Tibial nerve (tissue), 4 donors: ENCODE results near the gene ASTN2. TPM values are rescaled to one million over a fixed set of nuclear protein-coding genes. Genes with fewer than 3 reads are reported as not detected.

Experiments
- DNase-seq, 2 donors: peaks; one replicate each; pipeline ENCODE4 v3.0.0-alpha.2; 2019; ENCODE audit warnings: low spot score in 2 of 2
- H3K27ac ChIP-seq, 4 donors: fragments of 200-600 bp; sonication (generic) in 3 of 4; one replicate each; pipeline ENCODE4 v1.5.1; 2017 to 2019; ENCODE audit warnings: mild to moderate bottlenecking in 1 of 4
- H3K27me3 ChIP-seq, 2 donors: fragments of 200-600 bp; sonication (generic) in 1 of 2; one replicate each; pipeline versions ENCODE4 v1.5.1 to v1.6.0; 2017 to 2019
- H3K36me3 ChIP-seq, 3 donors: fragments of 200-600 bp; sonication (generic); one replicate each; pipeline ENCODE4 v1.5.1; 2018 to 2019
- H3K4me1 ChIP-seq, 4 donors: fragments of 200-600 bp; sonication (generic) in 3 of 4; one replicate each; pipeline ENCODE4 v1.5.1; 2017 to 2019
- H3K4me3 ChIP-seq, 4 donors: fragments of 200-600 bp; sonication (generic) in 3 of 4; one replicate each; pipeline ENCODE4 v1.5.1; 2017 to 2019; ENCODE audit warnings: mild to moderate bottlenecking in 1 of 4, moderate library complexity in 1 of 4
- H3K9me3 ChIP-seq, 4 donors: fragments of 200-600 bp; sonication (generic) in 3 of 4; one replicate each; pipeline ENCODE4 v1.5.1; 2017 to 2019
- EP300 ChIP-seq, 2 donors: sonication (generic); formaldehyde crosslinking; IDR thresholded peaks; one replicate each; pipeline ENCODE4 v1.6.1; 2017; ENCODE audit warnings: antibody characterized with exemption in 2 of 2, mild to moderate bottlenecking in 1 of 2
- POLR2A ChIP-seq, 2 donors: fragments of 450-650 bp; IDR thresholded peaks; one replicate each; pipeline ENCODE4 v1.6.1; 2017; ENCODE audit warnings: antibody characterized with exemption in 2 of 2, mild to moderate bottlenecking in 2 of 2, moderate library complexity in 2 of 2
- WGBS, 2 donors: methylation state at CpG; one replicate each; pipeline ENCODE4 v1.1.5; 2018; 5-methylcytosine and 5-hydroxymethylcytosine counted together
- total RNA-seq, 4 donors: library from RNA; depleted of rRNA; stranded (reverse); fragments of >200 nt; gene quantifications; one replicate each; pipeline ENCODE4 v1.1.0, GENCODE V29; 2016
- TF ChIP-seq, protein P1 (sequence below), 5 experiments: fragments of 200-600 bp in 3 of 5; fragments of 450-650 bp in 2 of 5; sonication (generic) in 3 of 5; IDR thresholded peaks; one replicate each; pipeline ENCODE4 v1.5.1; 2016 to 2019; ENCODE audit warnings: antibody characterized with exemption in 5 of 5, mild to moderate bottlenecking in 3 of 5, moderate library complexity in 2 of 5

ASTN2 gene
- total RNA-seq, 4 donors from 2014 or later = 9.0 to 14.9 (median 12.3) TPM

DNA sequence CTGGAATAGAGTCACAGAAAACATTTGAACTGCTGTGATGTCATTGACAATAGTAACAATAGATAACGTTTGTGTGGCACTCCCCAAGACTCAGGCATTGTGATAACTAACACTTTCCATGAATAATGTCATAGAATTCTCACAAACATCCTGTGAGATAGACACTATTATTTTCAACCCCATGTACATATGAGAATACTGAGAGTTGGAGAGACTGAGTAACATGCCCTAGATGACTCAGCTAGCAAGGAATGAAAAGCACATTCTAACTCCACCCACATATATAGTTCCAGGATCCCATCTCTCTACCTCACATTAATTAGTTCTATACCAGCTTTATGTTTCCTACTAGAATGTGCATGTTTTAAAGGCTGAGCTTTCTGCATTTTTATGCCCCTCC, 71.4 kb downstream of the ASTN2 start:
- TF ChIP-seq, protein P1, sequence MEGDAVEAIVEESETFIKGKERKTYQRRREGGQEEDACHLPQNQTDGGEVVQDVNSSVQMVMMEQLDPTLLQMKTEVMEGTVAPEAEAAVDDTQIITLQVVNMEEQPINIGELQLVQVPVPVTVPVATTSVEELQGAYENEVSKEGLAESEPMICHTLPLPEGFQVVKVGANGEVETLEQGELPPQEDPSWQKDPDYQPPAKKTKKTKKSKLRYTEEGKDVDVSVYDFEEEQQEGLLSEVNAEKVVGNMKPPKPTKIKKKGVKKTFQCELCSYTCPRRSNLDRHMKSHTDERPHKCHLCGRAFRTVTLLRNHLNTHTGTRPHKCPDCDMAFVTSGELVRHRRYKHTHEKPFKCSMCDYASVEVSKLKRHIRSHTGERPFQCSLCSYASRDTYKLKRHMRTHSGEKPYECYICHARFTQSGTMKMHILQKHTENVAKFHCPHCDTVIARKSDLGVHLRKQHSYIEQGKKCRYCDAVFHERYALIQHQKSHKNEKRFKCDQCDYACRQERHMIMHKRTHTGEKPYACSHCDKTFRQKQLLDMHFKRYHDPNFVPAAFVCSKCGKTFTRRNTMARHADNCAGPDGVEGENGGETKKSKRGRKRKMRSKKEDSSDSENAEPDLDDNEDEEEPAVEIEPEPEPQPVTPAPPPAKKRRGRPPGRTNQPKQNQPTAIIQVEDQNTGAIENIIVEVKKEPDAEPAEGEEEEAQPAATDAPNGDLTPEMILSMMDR (IDR thresholded peaks at IDR 0.05) = no peak
- TF ChIP-seq EP300 (IDR thresholded peaks at IDR 0.05) (no peak), POLR2A (IDR thresholded peaks at IDR 0.05) (no peak)
- WGBS, 2 donors = 28 to 29% methylated on average over 1 of the region's 1 CpG
- Histone ChIP-seq H3K36me3 (no peaks in the 10 kb centered on the region), H3K27ac (no peak overlapping the region), H3K4me3 (no peak overlapping the region), H3K4me1 (no peaks in the 10 kb centered on the region), H3K9me3 (peaks cover 0 to 4% (median 0%) of the 10 kb centered on the region in 4 donors), H3K27me3 (no peaks in the 10 kb centered on the region)
- no peak for DNase-seq

DNA sequence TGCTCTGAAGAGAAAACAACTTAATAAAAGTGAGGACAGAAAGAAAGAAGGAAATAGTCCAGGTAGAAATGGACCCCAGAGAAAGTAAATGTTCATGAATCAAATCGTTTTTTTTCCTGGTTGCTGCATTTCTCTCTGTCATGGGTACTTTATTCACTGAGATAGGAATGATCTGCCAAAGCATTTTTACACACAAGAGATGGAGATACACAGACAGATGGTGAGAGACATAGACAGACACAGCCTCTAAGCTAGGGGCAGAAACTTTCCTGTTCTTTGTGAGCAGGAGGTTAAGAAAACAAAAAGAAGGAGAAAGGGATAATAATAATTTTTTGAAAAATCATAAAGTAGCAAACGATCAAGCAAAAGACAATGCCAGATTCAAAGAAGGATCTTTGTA, 73.7 kb downstream of the ASTN2 start:
- DNase-seq = no peak
- no peaks in the 10 kb centered on the region for H3K27me3 ChIP-seq
- H3K9me3 ChIP-seq = peaks cover 0 to 4% (median 0%) of the 10 kb centered on the region in 4 donors
- no peaks in the 10 kb centered on the region for H3K4me1 ChIP-seq
- H3K36me3 ChIP-seq = no peaks in the 10 kb centered on the region
- H3K27ac ChIP-seq = no peak overlapping the region
- H3K4me3 ChIP-seq = no peak overlapping the region
- TF ChIP-seq, protein P1 (IDR thresholded peaks at IDR 0.05) = no peak
- TF ChIP-seq POLR2A (IDR thresholded peaks at IDR 0.05) (no peak), EP300 (IDR thresholded peaks at IDR 0.05) (no peak)
- WGBS, 2 donors = 34 to 57% methylated on average over 2 of the region's 2 CpGs

DNA sequence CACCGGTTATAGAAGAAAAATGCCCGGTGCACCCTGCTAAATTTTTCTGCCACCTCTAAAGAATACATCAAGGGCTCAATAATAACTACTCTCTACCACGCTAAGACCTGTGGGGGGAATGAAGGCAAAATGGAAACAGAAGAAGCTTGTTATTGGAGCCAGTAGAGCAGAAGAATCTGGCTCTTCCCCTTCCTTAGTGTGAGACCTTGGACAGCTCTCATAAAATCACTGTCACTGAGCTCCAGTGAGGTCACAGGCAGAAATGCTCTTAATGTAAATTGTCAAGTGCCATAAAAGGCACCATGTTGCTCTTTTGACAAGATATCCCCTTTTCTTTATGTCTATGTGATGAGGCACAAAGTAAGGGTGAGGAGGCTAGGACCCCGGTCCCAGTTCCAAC, 74.4 kb downstream of the ASTN2 start:
- Histone ChIP-seq H3K36me3 (no peaks in the 10 kb centered on the region), H3K4me1 (no peaks in the 10 kb centered on the region), H3K27ac (no peak overlapping the region), H3K9me3 (peaks cover 0 to 4% (median 0%) of the 10 kb centered on the region in 4 donors), H3K4me3 (no peak overlapping the region), H3K27me3 (no peaks in the 10 kb centered on the region)
- no peak for DNase-seq
- TF ChIP-seq POLR2A (IDR thresholded peaks at IDR 0.05) (no peak), EP300 (IDR thresholded peaks at IDR 0.05) (no peak)
- TF ChIP-seq, protein P1 (IDR thresholded peaks at IDR 0.05) = no peak
- 90 to 92% methylated on average over 4 of the region's 4 CpGs for WGBS, 2 donors

DNA sequence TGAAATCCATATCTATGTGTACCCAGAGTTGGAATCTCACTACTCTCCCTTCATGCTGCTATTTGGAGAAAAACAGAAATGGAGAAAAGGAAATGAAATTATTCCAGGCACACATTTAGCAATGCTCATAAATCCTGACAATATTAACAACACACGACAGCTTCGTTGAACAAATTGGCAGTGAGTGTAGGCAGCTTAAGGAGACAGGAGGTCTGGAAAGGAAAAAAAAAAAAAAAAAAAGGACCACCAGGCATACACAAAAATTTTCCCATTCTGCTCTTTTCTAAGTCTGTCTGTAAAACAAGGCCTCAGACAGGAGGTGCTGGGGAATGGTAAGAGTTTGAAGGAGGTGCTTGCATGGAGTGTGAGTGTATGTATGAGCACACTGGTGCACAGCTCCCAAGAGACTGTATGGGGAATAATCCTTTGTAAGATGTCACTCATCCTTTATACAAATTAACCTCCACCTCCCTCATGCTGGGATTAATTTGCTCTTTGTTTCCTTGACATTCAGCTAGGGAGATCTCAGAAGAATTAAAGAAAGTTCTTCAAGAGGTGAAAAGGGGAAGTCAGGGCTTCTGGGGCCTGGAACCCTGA, 78.9 kb downstream of the ASTN2 start:
- Histone ChIP-seq H3K27me3 (no peaks in the 10 kb centered on the region), H3K9me3 (no peaks in the 10 kb centered on the region), H3K4me1 (no peaks in the 10 kb centered on the region), H3K36me3 (no peaks in the 10 kb centered on the region), H3K27ac (no peak overlapping the region), H3K4me3 (no peak overlapping the region)
- DNase-seq = no peak
- TF ChIP-seq EP300 (IDR thresholded peaks at IDR 0.05) (no peak), POLR2A (IDR thresholded peaks at IDR 0.05) (no peak)
- TF ChIP-seq, protein P1 (IDR thresholded peaks at IDR 0.05) = no peak
- 45 to 52% methylated on average over 2 of the region's 2 CpGs for WGBS, 2 donors

DNA sequence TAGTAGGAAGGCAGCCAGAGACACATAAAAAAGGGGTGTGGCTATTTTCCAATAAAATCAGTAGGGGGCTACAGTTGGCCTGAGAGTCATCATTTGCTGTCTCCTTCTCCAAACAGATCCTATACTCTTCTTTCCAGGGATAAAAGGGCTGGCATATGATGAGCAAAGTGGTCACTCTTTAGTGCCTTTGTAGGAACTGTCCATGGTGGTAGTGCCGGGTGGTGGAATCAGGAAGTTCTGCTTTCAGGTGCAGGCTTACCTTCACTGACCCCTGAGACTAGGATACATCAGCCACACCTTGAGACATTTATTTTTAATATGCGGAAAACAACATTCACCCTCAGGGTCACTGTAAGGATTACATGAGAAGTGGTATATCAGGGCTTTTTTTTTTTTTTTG, 80.8 kb downstream of the ASTN2 start:
- H3K27ac ChIP-seq = no peak overlapping the region
- no peak overlapping the region for H3K4me3 ChIP-seq
- no peaks in the 10 kb centered on the region for H3K36me3 ChIP-seq
- H3K9me3 ChIP-seq = no peaks in the 10 kb centered on the region
- 69 to 78% methylated on average over 2 of the region's 2 CpGs for WGBS, 2 donors
- no peaks in the 10 kb centered on the region for H3K4me1 ChIP-seq
- no peak for DNase-seq
- H3K27me3 ChIP-seq = no peaks in the 10 kb centered on the region
- TF ChIP-seq POLR2A (IDR thresholded peaks at IDR 0.05) (no peak), EP300 (IDR thresholded peaks at IDR 0.05) (no peak)
- TF ChIP-seq, protein P1 (IDR thresholded peaks at IDR 0.05) = no peak
